ENCODE measurements around the gene NLRP3.

NLRP3 gene

GRCh38 chr1:247417831-247418230 lies 1.9 kb downstream of the NLRP3 start:
- no peaks in the 10 kb centered on the region for H3K36me3 ChIP-seq (ENCODE audit: control insufficient read depth, insufficient read depth, low read length)
- H3K9ac ChIP-seq (ENCODE audit: low read depth, low read length), result no peak overlapping the region
- H3K9me3 ChIP-seq (ENCODE audit: control insufficient read depth, insufficient read depth, low read length), result no peaks in the 10 kb centered on the region
- H3K4me3 ChIP-seq (ENCODE audit: low read depth, low read length), result no peak overlapping the region
- H3K27me3 ChIP-seq (ENCODE audit: control insufficient read depth, insufficient read depth, low read length), result no peaks in the 10 kb centered on the region
- no peaks in the 10 kb centered on the region for H3K4me1 ChIP-seq (ENCODE audit: control insufficient read depth, insufficient read depth, low read length)
- H3K27ac ChIP-seq (ENCODE audit: low read depth, low read length), result no peak overlapping the region

GRCh38 chr1:247419336-247419735 lies 3.4 kb downstream of the NLRP3 start:
- Histone ChIP-seq H3K4me1 (ENCODE audit: control insufficient read depth, insufficient read depth, low read length) (no peaks in the 10 kb centered on the region), H3K27me3 (ENCODE audit: control insufficient read depth, insufficient read depth, low read length) (no peaks in the 10 kb centered on the region), H3K9me3 (ENCODE audit: control insufficient read depth, insufficient read depth, low read length) (no peaks in the 10 kb centered on the region), H3K27ac (ENCODE audit: low read depth, low read length) (no peak overlapping the region), H3K4me3 (ENCODE audit: low read depth, low read length) (no peak overlapping the region), H3K36me3 (ENCODE audit: control insufficient read depth, insufficient read depth, low read length) (no peaks in the 10 kb centered on the region), H3K9ac (ENCODE audit: low read depth, low read length) (no peak overlapping the region)

GRCh38 chr1:247421074-247421473 lies 5.1 kb downstream of the NLRP3 start:
- no peak overlapping the region for H3K4me3 ChIP-seq (ENCODE audit: low read depth, low read length)
- H3K4me1 ChIP-seq (ENCODE audit: control insufficient read depth, insufficient read depth, low read length), result no peaks in the 10 kb centered on the region
- H3K27me3 ChIP-seq (ENCODE audit: control insufficient read depth, insufficient read depth, low read length), result no peaks in the 10 kb centered on the region
- H3K36me3 ChIP-seq (ENCODE audit: control insufficient read depth, insufficient read depth, low read length), result no peaks in the 10 kb centered on the region
- no peak overlapping the region for H3K9ac ChIP-seq (ENCODE audit: low read depth, low read length)
- no peak overlapping the region for H3K27ac ChIP-seq (ENCODE audit: low read depth, low read length)
- H3K9me3 ChIP-seq (ENCODE audit: control insufficient read depth, insufficient read depth, low read length), result no peaks in the 10 kb centered on the region

GRCh38 chr1:247429496-247429895 lies 13.5 kb downstream of the NLRP3 start:
- H3K4me1 ChIP-seq (ENCODE audit: control insufficient read depth, insufficient read depth, low read length), result 0 out of 2 replicates have a peak, but pooled peaks cover 3% of the 10 kb centered on the region
- no peaks in the 10 kb centered on the region for H3K36me3 ChIP-seq (ENCODE audit: control insufficient read depth, insufficient read depth, low read length)
- no peaks in the 10 kb centered on the region for H3K9me3 ChIP-seq (ENCODE audit: control insufficient read depth, insufficient read depth, low read length)
- no peak overlapping the region for H3K9ac ChIP-seq (ENCODE audit: low read depth, low read length)
- no peaks in the 10 kb centered on the region for H3K27me3 ChIP-seq (ENCODE audit: control insufficient read depth, insufficient read depth, low read length)
- H3K27ac ChIP-seq (ENCODE audit: low read depth, low read length), result no peak overlapping the region
- no peak overlapping the region for H3K4me3 ChIP-seq (ENCODE audit: low read depth, low read length)

GRCh38 chr1:247430434-247430833 lies 14.5 kb downstream of the NLRP3 start:
- Histone ChIP-seq H3K4me1 (ENCODE audit: control insufficient read depth, insufficient read depth, low read length) (0 out of 2 replicates have a peak, but pooled peaks cover 3% of the 10 kb centered on the region), H3K27me3 (ENCODE audit: control insufficient read depth, insufficient read depth, low read length) (no peaks in the 10 kb centered on the region), H3K27ac (ENCODE audit: low read depth, low read length) (no peak overlapping the region), H3K9ac (ENCODE audit: low read depth, low read length) (no peak overlapping the region), H3K36me3 (ENCODE audit: control insufficient read depth, insufficient read depth, low read length) (no peaks in the 10 kb centered on the region), H3K9me3 (ENCODE audit: control insufficient read depth, insufficient read depth, low read length) (no peaks in the 10 kb centered on the region), H3K4me3 (ENCODE audit: low read depth, low read length) (no peak overlapping the region)

GRCh38 chr1:247431643-247432042 lies 15.7 kb downstream of the NLRP3 start:
- no peaks in the 10 kb centered on the region for H3K9me3 ChIP-seq (ENCODE audit: control insufficient read depth, insufficient read depth, low read length)
- H3K27me3 ChIP-seq (ENCODE audit: control insufficient read depth, insufficient read depth, low read length), result no peaks in the 10 kb centered on the region
- H3K27ac ChIP-seq (ENCODE audit: low read depth, low read length), result no peak overlapping the region
- no peaks in the 10 kb centered on the region for H3K36me3 ChIP-seq (ENCODE audit: control insufficient read depth, insufficient read depth, low read length)
- no peak overlapping the region for H3K9ac ChIP-seq (ENCODE audit: low read depth, low read length)
- H3K4me1 ChIP-seq (ENCODE audit: control insufficient read depth, insufficient read depth, low read length), result 0 out of 2 replicates have a peak, but pooled peaks cover 3% of the 10 kb centered on the region
- H3K4me3 ChIP-seq (ENCODE audit: low read depth, low read length), result no peak overlapping the region

GRCh38 chr1:247434005-247434404 lies 18.0 kb downstream of the NLRP3 start:
- Histone ChIP-seq H3K4me1 (ENCODE audit: control insufficient read depth, insufficient read depth, low read length) (no peaks in the 10 kb centered on the region), H3K27ac (ENCODE audit: low read depth, low read length) (no peak overlapping the region), H3K27me3 (ENCODE audit: control insufficient read depth, insufficient read depth, low read length) (no peaks in the 10 kb centered on the region), H3K9me3 (ENCODE audit: control insufficient read depth, insufficient read depth, low read length) (no peaks in the 10 kb centered on the region), H3K9ac (ENCODE audit: low read depth, low read length) (no peak overlapping the region), H3K4me3 (ENCODE audit: low read depth, low read length) (no peak overlapping the region), H3K36me3 (ENCODE audit: control insufficient read depth, insufficient read depth, low read length) (no peaks in the 10 kb centered on the region)

GRCh38 chr1:247435030-247435758 lies 19.2 kb downstream of the NLRP3 start:
- Histone ChIP-seq H3K9me3 (ENCODE audit: control insufficient read depth, insufficient read depth, low read length) (no peaks in the 10 kb centered on the region), H3K4me1 (ENCODE audit: control insufficient read depth, insufficient read depth, low read length) (no peaks in the 10 kb centered on the region), H3K27ac (ENCODE audit: low read depth, low read length) (no peak overlapping the region), H3K9ac (ENCODE audit: low read depth, low read length) (no peak overlapping the region), H3K36me3 (ENCODE audit: control insufficient read depth, insufficient read depth, low read length) (no peaks in the 10 kb centered on the region), H3K27me3 (ENCODE audit: control insufficient read depth, insufficient read depth, low read length) (no peaks in the 10 kb centered on the region), H3K4me3 (ENCODE audit: low read depth, low read length) (no peak overlapping the region)

- Histone ChIP-seq H3K9ac (ENCODE audit: low read depth, low read length) (no peak overlapping the region), H3K4me1 (ENCODE audit: control insufficient read depth, insufficient read depth, low read length) (no peaks in the 10 kb centered on the region), H3K4me3 (ENCODE audit: low read depth, low read length) (no peak overlapping the region), H3K27ac (ENCODE audit: low read depth, low read length) (no peak overlapping the region), H3K9me3 (ENCODE audit: control insufficient read depth, insufficient read depth, low read length) (no peaks in the 10 kb centered on the region), H3K27me3 (ENCODE audit: control insufficient read depth, insufficient read depth, low read length) (no peaks in the 10 kb centered on the region), H3K36me3 (ENCODE audit: control insufficient read depth, insufficient read depth, low read length) (no peaks in the 10 kb centered on the region)
Measured at GRCh38 chr1:247435759-247436147, 19.8 kb downstream of the NLRP3 start.

- Histone ChIP-seq H3K4me3 (ENCODE audit: low read depth, low read length) (no peak overlapping the region), H3K27me3 (ENCODE audit: control insufficient read depth, insufficient read depth, low read length) (no peaks in the 10 kb centered on the region), H3K27ac (ENCODE audit: low read depth, low read length) (no peak overlapping the region), H3K9ac (ENCODE audit: low read depth, low read length) (no peak overlapping the region), H3K4me1 (ENCODE audit: control insufficient read depth, insufficient read depth, low read length) (peaks cover 3% of the 10 kb centered on the region; the same call in 1 of the 2 replicates), H3K36me3 (ENCODE audit: control insufficient read depth, insufficient read depth, low read length) (no peaks in the 10 kb centered on the region), H3K9me3 (ENCODE audit: control insufficient read depth, insufficient read depth, low read length) (no peaks in the 10 kb centered on the region)
Measured at GRCh38 chr1:247437551-247438505, 21.9 kb downstream of the NLRP3 start.

Measured in HUES48 (cell line).